Fibroblast of peridontal ligament (primary cell): ENCODE measurements around the gene SHISA8.

ENCODE experiments used
- DNase-seq: peaks from one replicate; pipeline ENCODE4 v3.0.0-alpha.2; 2010; ENCODE audit errors: extremely low read depth

SHISA8 gene

DNA sequence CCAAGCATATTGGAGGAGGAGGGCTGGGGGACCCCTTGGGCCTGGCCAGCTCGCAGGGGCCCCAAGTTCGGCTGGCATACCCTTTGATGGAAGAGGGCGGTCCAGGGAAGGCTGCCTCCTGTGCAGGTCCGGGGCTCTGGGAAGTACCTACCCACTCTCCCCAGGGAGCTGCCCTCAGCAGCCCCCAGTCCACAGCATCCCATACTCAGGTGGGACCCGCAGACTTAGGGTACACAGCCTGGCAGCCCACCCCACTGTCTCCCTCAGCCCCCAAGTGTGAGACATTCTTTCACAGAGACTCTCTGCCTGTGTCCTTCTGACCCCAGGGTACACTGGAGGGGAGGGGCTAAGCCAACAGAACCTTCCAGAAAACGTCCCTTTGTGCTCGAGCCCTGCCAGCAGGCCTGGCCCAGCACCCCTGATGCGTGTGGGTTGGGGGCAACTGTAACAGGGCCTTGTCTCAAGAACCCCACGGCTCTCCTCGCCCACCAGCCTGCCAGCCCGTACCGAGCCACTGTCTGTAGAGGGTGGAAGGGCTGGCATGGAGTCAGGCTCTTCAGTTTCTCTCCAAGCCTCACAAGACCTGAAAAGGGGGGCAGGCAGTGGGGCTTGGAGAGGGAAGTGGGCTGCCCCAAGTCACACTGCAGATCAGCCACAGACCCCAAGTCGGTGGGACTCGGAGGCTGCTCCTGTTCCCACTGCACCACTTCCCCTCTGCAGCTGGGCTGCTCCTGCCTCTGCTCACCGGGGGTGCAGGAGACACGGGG lies 18.7 kb upstream of the SHISA8 start:
- DNase-seq = no peak

DNA sequence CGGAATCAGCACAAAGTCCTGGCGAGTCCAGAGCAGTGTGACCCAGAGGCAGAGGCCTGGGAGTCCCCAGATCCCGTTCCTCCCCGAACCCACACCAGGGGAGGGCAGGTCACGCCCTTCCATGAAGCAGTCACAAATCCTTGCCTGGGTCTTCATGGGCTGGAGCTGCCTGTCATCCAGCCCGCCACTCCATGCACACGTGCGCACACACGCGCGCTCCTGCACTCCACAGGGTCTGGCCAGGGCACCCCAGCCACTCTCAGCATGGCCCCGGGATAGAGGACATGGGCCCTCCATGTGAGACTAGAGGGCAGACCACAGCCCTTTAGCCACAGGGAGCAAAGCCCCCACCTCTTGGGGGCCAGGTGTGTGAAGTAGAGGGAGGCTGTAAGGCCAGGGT lies 17.5 kb upstream of the SHISA8 start:
- no peak for DNase-seq

DNA sequence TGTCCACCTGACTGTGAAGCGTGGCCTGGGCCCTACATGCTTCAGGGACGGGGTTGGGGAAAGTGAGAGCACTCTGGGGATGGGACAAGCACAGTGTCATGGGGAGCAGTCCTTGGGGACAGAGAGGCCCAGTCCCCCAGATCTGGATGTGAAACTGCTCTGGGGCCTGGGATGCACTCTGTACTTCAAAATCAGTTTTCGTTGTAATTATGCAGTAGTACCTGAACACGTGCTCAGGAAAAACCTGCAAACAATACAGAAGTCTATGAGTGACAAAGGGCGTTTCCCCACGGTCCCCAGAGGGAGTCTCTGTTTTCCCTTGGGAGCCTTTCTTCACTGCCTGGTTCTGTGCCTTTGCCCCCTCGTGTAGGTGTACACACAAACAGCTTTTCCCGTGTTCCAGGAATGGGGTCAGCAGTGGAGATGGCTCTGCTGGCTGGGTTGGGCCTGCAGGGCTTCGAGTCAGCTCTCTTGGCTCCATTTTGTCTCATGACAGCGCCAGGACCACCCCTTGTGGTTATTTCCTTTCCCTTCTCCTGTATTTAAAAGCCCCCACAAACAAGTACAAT lies 16.9 kb upstream of the SHISA8 start:
- no peak for DNase-seq

DNA sequence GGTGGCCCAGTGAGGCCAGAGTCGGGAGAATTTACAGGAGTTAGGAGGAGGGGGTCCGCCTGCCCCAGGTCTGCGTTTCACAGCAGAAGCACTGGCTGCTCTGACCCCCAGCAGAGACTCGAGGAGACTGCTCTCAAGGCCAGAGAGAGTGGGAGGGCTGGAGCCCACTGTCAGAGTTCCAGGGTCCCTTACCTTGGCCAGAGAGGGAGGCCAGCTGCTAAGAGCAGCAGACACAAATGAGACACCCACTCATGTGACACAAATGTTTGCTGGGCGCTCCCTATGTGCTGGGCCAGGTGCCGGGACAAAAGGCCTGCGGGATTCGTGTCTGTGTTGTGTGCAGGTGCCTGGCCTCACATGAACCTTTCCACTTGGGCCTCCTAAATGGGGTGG lies 14.5 kb upstream of the SHISA8 start:
- no peak for DNase-seq

DNA sequence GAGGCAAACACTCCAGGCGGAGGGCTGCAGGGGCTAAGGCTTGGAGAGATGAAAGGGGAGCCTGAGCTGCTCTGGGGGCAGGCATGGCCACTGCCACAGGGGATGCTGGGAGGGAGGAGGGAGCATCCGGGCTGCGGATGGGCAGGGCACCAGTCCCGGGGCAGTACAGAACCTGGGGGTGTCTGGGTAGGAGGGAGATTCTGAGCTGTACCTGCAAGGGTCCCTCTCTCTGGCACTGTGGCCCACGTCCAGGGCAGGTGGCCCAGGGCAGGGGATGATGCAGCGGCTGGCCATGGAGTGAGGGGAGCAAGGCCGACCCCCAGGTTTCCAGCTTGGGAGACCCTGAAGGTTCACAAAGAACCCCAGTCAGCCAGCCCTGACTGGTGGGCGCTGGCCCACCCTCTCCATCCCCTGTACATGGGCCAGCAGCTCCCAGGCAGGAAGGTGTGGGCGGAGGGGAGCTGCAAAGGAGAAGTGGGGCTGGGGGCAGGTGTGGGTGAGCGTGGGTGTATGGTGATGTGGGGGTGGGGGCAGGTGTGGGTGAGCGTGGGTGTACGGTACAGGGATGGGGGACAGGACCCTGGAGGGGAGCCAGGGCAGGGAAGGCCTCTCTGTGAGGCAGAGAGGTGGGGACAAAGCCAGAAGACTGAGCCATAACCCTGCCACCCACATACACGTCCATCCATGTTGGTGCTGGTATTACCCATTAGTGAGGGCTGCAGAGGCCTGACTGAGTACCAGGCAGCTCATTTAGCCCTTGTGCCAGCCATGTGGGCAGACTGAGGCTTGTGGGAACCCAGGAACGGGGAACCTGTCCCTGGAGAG lies 13.9 kb upstream of the SHISA8 start:
- no peak for DNase-seq

DNA sequence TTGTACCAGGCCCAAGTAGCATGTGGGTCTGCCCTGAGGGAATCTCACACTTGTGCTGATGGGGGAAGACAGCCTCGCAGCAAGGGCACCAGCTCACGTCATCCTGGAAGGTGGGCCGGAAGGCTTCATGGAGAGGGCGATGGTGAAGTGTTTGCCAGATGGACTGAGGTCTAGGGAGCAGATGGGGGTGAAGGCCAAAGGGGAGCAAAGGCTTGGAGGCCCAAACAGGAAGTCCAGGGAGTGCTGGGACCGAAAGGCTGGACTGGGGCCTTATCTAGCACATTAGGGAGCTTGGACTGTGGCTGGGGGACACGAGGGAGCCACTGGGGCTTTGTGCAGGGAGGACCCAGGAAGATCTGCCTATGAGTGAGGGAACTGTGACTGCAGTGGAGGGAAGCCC lies 12.9 kb upstream of the SHISA8 start:
- no peak for DNase-seq

DNA sequence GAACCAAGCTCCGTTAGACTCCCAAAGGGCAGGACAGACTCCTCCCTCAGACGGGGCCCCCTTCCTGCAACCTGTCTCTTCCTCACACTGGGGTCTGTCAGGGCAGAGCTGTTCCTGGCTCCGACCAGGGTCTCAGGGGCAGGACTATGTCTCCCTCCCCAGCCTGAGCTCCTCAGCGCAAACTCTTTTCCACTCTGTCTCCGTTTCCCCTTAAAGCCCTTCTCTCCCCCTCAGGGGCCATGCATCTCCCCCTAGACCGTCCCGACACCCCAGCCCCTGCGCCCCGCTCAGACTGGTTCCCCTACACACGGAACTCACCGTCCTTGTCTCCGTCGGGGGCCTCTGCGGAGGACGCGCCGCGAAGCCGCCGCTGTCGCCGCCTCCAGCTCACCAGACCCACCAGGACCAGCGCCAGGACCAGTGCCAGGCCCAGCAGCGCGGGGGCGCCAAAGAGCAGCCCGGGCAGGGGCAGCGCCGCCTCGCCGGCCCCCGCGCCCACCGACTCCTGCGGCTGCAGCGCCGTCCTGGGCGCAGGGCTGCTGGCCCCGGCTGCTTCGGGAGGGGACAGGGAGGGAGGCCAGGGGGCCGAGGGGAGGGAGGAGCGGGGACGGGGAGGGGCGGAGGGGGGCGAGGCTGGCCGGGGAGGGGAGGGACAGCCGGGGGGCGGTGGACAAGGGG lies 11.0 kb upstream of the SHISA8 start:
- peak; percentile 8 for DNase-seq

DNA sequence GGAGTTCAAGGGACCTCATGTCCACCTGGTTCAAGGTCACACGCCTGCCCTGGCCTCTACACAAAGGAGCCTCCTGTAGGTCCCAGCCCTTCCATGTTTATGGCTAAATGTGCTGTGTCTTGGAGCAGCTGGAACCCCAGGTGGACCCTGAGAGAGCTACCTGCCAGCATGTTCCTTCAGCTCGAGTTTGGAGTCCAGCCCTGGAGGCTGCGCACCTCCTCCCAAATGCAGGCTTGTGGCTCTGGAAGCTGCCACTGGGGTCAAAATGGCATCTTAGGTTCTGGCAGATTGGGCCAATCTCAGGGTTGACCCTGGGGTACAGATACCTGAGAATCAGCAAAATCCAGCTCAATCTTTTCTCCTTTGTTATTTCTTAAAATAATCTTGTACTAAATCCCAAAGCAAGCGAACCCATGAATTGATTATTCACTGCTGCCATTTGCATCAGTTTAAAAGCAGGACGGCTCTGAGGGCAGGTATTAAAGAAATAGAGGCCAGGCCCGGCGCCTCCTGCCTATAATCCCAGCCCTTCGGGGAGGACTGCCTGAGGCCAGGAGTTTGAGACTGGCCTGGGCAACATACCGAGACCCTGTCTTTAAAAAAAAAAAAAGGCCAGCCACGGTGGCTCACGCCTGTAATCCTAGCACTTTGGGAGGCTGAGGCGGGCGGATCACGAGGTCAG lies 8.9 kb upstream of the SHISA8 start:
- DNase-seq = no peak

DNA sequence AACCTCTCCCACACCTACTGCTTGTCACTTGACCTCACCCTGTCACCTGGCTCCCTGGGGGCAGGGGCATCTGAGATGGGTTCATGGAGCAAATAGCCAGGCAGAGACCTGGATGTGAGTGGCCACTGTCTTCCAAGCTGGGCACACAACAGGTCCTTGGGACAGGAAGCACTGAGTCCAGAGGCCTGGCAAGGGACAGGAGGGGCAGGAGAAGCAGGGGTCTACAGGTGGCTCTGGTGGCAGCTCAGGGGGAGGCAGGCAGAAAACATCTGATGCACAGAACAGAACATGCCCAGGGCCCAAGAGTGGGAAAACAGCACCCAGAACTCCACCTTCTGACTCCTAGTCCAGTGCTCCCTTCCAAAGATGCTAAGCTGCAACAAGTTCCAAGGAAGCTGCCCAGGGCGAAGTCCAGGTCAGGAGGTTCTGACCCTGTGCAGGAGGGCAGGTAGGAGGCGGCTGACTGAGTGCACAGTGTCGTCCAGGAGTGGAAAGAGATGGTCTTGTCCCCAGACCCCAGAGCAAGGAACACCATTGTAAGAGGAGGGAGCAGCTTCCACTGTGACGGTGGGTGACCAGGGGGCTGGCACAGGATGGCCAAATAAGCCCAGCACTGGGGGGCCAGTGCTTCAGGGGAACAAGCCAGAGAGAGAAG lies 8.2 kb upstream of the SHISA8 start:
- no peak for DNase-seq

DNA sequence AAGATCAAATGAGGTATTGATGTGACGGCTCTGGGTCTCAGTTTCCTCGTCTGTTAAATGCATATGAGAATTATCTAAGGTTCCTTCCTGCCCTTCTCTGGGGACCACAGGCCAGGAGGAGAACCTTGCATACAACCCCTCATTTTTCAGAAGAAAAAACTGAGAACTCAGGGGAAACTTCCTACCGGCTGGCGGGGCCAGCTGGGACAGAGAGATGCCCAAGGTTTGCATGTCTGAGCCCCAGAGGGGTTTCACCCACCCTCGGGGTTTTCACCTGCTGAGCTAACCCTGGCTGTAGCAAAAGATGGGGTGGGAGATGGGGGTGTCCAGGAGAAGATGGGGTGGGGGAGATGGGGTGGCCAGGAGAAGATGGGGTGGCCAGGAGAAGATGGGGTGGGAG lies 7.5 kb upstream of the SHISA8 start:
- DNase-seq = no peak

DNA sequence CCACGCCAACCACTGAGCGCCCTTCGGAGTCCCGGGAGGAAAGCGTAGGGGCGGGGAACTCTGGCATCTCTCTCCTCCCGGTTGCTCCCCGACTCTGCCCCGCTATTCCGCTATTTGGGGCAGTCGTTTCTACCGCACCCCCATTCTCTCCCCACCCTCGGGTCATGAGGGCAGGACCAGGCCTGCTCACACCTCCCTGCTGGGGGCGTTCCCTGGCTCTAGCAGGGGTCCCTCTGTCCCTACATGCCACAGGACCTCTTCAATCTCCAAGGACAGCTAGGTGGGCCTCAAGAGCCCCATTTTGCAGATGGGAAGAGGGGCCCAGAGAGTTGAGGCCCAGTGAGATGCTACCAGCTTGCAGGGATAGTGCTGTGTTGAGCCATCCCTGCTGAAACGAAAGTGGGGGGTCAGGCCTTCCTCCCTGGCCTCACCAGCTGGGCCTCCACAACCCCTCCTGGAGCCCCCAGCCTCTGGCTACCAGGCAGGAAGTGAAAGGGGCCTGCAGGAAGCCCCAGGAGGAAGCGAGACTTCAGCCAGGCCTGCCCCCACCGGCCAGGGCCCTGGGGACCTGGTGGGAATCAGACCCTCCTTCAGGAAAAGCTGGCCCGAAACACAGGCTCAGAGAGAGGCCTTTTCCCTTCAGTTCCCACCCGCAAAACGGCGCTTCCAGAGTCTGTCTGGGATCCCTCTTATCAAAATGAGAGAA lies 5.5 kb upstream of the SHISA8 start:
- no peak for DNase-seq

DNA sequence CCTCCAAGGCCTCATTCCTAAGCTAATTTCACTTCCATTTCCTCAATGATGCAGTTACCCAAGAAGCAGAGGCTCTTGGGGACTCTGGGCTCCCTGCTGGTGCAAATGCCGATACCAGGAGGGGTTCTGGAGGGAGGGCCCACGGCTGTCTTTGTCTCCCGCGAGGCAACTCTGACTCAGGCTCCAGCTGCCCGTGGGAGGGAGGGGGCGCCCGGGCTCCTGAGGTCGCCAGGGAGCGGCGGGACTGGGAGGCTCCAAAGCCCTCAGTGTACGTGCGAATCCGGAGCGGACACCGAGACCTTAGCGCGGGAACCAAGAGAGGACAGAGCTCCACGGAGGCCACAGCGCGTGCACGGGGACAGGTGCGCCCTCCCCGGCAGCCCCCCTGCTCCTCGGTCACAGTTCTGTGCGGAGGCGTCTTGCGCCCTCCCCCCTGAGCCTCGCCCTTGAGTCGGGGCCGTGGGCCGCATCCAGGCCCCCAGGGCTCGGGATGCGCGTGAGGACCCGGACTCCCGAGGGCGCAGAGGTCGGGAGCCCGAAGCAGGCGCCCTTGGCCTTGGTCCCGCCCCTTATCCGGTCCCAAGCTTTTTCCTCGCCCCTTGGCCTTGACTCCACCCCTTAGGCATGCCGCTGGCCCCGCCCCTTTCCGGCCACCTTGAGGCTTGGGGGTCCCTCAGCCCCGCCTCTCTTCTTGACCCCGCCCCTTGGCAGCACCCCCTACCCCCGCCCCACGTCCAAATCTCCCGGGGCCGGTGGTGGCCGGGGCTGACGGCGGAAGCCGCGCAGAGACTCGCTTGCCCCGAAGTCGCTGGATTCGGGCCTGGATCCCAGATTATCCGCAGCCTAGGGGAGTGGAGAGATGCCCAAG lies 4.7 kb upstream of the SHISA8 start:
- peak; percentile 21 for DNase-seq

DNA sequence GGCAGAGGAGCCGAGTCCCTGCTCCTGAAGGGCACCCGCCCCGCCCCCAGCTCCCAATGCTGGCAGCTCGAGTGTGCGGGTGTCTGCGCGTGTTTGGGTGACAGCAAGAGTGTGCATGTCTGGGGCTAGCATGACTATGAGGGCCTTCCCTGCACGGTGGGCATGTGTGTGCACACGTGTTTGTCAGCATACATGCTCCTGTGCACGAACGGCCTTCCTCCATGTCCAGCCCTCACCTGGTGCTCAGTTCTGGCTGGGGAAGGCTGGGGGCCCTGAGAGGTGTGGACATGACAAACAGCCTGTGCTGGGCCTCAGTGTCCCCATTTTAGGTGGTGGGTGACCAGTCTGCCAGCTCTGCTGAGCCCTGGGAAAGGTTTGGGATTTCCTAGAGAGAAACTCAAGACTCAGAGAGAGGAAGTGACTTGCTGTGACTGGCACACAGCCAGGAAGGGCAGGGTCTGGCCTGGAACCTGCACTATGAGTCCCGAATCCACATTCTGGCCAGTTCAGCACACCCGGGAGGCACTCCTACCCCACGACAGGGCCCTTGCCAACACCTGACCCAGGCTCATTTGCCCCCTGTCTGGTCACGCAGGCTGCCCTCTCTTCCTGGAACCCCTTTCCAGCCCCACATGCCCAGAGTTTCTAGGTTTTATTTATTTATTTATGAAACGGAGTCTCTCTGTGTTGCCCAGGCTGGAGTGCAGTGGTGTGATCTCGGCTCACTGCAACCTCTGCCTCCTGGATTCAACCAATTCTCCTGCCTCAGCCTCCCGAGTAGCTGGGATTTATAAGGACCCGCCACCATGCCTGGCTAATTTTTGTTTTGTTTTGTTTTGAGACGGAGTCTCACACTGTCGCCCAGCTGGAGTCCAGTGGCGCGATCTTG lies 3.3 kb upstream of the SHISA8 start:
- DNase-seq = peak; percentile 16

DNA sequence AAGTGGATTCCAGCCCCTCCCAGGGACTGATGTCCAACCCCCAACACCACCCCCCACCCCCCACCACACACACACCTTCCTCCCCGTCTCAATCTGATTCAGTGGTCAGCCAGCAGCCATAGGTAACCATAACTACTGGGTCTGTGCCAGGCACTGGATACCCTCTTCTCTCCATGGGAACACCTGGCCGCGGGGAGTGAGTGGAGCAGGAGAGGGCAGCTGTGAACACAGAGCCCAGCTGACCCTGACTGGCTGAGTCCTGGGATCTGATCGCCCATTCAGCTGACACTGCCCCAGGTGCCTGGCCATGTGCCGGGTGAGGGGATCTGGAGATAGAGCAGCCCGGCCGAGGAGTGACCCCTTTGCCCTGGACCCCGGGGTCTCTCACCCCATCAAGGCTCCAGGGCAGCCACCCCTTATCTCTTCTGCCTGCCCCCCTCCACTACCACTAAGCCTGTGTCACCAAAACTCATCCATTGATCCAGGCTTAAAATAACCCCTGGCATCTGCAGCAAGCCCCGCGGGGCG lies 2.6 kb upstream of the SHISA8 start:
- DNase-seq = no peak

DNA sequence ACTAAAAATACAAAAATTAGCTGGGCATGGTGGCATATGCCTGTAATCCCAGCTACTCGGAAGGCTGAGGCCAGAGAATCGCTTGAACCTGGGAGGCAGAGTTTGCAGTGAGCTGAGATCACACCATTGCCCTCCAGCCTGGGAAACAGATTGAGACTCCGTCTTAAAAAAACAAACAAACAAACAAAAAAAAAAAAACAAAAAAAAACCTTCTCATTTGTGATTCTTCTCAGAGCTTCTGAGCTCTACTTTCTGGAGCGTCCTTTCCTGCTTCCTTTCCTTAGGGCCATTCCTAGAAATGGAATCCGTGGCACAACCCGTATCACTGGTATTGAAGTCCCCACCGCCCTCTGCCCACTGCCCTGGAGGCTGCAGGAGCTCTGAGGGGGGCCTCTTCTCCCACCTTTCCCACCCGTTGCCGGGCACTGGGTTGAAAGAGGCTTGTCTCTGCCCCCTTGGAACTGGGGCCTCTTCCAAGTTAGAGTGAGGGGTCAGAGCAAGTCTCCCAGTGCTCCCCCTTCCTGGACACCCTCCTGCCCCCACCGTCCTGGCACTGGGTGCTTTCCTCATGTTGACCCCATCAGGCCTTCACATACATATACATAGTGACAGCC lies 2.0 kb upstream of the SHISA8 start:
- no peak for DNase-seq

DNA sequence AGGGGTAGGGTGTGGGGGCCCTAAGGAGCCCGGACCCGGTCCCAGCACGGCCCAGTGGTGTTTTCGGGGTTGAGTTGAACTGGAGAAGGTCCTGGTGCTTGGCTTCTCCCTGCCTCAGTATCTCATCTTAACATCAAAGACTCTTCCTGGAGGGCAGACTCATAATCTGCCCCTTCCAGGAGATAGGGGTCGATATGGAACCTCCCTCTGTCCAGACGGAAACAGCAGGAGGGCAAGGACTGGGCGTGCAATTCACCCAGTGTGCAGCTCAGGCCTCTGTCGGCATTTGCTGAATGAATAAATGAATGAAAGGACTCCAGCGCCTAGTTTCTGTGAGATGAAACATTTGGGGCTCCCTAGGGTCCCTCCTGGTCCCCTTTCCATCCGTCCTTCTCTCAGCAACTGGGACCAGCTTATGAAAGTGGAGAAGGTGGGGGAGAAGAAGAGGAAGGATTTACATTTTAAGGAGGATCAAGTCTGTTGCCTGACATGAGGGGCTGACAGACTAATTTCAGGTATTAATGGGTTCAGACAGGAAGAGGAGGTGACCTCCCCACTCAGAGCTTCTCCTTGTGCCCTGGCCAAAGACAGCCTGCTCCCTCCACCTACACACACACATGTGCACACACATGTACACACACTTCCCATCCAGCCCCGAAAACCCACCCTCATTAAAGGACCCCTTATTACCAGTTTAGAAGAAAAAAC lies 1.1 kb upstream of the SHISA8 start:
- DNase-seq = no peak

DNA sequence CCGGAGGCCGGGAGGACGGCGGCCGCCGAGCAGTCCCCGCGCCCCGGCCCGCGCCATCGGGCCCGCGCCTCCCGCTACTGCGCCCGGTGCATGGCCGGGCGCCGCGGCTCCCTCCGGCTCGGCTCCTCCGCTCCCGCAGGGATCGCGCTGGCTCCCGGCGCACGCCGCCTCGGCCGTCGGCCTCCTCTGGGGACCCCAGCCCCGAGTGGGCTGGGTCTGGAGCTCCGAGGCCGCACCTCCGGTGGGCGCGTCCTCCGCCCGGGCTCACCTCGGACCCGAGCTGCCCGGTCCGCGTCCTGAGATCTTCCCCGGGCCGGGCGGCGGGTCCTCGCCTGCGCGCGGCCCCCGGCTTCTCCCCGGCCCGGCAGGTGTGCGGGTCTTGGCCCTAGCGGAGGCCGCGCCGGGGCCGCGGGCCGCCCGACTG lies 251 bp downstream of the SHISA8 start:
- DNase-seq = no peak
